Liver (tissue), 9 donors: ENCODE data around the gene CDH4. TPM values are rescaled to one million over a fixed set of nuclear protein-coding genes. Genes with fewer than 3 reads are reported as not detected.

Experiments
- DNase-seq: peaks from one replicate; pipeline ENCODE4 v3.0.0-alpha.2; 2017; ENCODE audit warnings: low spot score
- H3K27ac ChIP-seq, 2 donors: one replicate each; pipeline ENCODE4 v1.7.0; 2013; ENCODE audit warnings: inconsistent platforms in 2 of 2, low read length in 2 of 2, control low read depth in 1 of 2, low read depth in 1 of 2, mild to moderate bottlenecking in 1 of 2
- H3K27me3 ChIP-seq, 4 donors: one replicate each; pipeline versions ENCODE4 v1.6.1 to v1.7.0; 2013; ENCODE audit warnings: low read length in 3 of 4, inconsistent platforms in 1 of 4, mild to moderate bottlenecking in 1 of 4, moderate library complexity in 1 of 4; ENCODE audit not compliant: control insufficient read depth in 4 of 4, insufficient read depth in 4 of 4
- H3K36me3 ChIP-seq, 4 donors: one replicate each; pipeline versions ENCODE4 v1.6.1 to v1.7.0; 2013; ENCODE audit warnings: low read length in 3 of 4, mild to moderate bottlenecking in 3 of 4, low read depth in 1 of 4, moderate library complexity in 1 of 4; ENCODE audit not compliant: control insufficient read depth in 4 of 4, insufficient read depth in 3 of 4
- H3K4me1 ChIP-seq, 4 donors: one replicate each; pipeline versions ENCODE4 v1.6.1 to v1.7.0; 2013; ENCODE audit warnings: low read length in 3 of 4, mild to moderate bottlenecking in 3 of 4, moderate library complexity in 1 of 4; ENCODE audit not compliant: control insufficient read depth in 4 of 4, insufficient read depth in 4 of 4
- H3K4me3 ChIP-seq, 3 donors: one replicate each; pipeline versions ENCODE4 v1.6.1 to v1.7.0; 2013; ENCODE audit warnings: low read length in 3 of 3, control low read depth in 1 of 3, low read depth in 1 of 3, mild to moderate bottlenecking in 1 of 3
- H3K9ac ChIP-seq, 2 donors: one replicate each; pipeline ENCODE4 v1.7.0; 2013; ENCODE audit warnings: low read length in 2 of 2, mild to moderate bottlenecking in 2 of 2, moderate library complexity in 2 of 2, control low read depth in 1 of 2, low read depth in 1 of 2
- H3K9me3 ChIP-seq, 4 donors: one replicate each; pipeline versions ENCODE4 v1.6.1 to v1.7.0; 2013; ENCODE audit warnings: low read length in 3 of 4; ENCODE audit not compliant: control insufficient read depth in 4 of 4
- ATF3 ChIP-seq: IDR thresholded peaks from 2 replicates; pipeline ENCODE4 v1.6.1; 2016; ENCODE audit warnings: antibody characterized with exemption
- CTCF ChIP-seq: fragments of 150-350 bp; IDR thresholded peaks from 2 replicates; pipeline ENCODE4 v1.5.1; 2017; ENCODE audit warnings: improper control_type of control experiment, low read depth, low read length; ENCODE audit not compliant: missing input control
- EGR1 ChIP-seq, 2 donors: IDR thresholded peaks; 2 replicates each; pipeline ENCODE4 v1.6.1; 2016 to 2018; ENCODE audit warnings: antibody characterized with exemption in 2 of 2, low read depth in 2 of 2
- FOXA1 ChIP-seq: IDR thresholded peaks from 2 replicates; pipeline ENCODE4 v1.6.1; 2016; ENCODE audit warnings: antibody characterized with exemption
- FOXA2 ChIP-seq: IDR thresholded peaks from 2 replicates; pipeline ENCODE4 v1.6.1; 2016; ENCODE audit warnings: antibody characterized with exemption
- GABPA ChIP-seq, 2 donors: IDR thresholded peaks in 1 of 2; conservative IDR thresholded peaks in 1 of 2; 2 replicates each; pipeline ENCODE4 v1.6.1; 2016; ENCODE audit warnings: antibody characterized with exemption in 2 of 2, mild to moderate bottlenecking in 1 of 2, moderate library complexity in 1 of 2
- HNF4A ChIP-seq, 2 donors: conservative IDR thresholded peaks; 2 replicates each; pipeline ENCODE4 v1.6.1; 2016; ENCODE audit warnings: antibody characterized with exemption in 2 of 2, mild to moderate bottlenecking in 2 of 2
- HNF4G ChIP-seq: IDR thresholded peaks from 2 replicates; pipeline ENCODE4 v1.6.1; 2016; ENCODE audit warnings: antibody characterized with exemption
- JUND ChIP-seq, 2 donors: IDR thresholded peaks; 2 replicates each; pipeline ENCODE4 v1.6.1; 2016; ENCODE audit warnings: antibody characterized with exemption in 2 of 2
- MAX ChIP-seq: IDR thresholded peaks from 2 replicates; pipeline ENCODE4 v1.6.1; 2016; ENCODE audit warnings: antibody characterized with exemption
- NR2F2 ChIP-seq: IDR thresholded peaks from 2 replicates; pipeline ENCODE4 v1.6.1; 2016; ENCODE audit warnings: antibody characterized with exemption
- RAD21 ChIP-seq, 2 donors: IDR thresholded peaks; 2 replicates each; pipeline ENCODE4 v1.6.1; 2016; ENCODE audit warnings: antibody characterized with exemption in 2 of 2, mild to moderate bottlenecking in 2 of 2
- REST ChIP-seq: IDR thresholded peaks from 2 replicates; pipeline ENCODE4 v1.6.1; 2016; ENCODE audit warnings: antibody characterized with exemption, mild to moderate bottlenecking
- RXRA ChIP-seq, 2 donors: IDR thresholded peaks; 2 replicates each; pipeline ENCODE4 v1.6.1; 2017 to 2018; ENCODE audit warnings: antibody characterized with exemption in 2 of 2, mild to moderate bottlenecking in 1 of 2
- SP1 ChIP-seq: IDR thresholded peaks from 2 replicates; pipeline ENCODE4 v1.6.1; 2018; ENCODE audit warnings: antibody characterized with exemption, mild to moderate bottlenecking
- TAF1 ChIP-seq: conservative IDR thresholded peaks from 2 replicates; pipeline ENCODE4 v1.6.1; 2016; ENCODE audit warnings: antibody characterized with exemption, mild to moderate bottlenecking
- YY1 ChIP-seq: IDR thresholded peaks from 2 replicates; pipeline ENCODE4 v1.6.1; 2016; ENCODE audit warnings: antibody characterized with exemption, mild to moderate bottlenecking
- ZBTB33 ChIP-seq: IDR thresholded peaks from 2 replicates; pipeline ENCODE4 v1.6.1; 2016; ENCODE audit warnings: antibody characterized with exemption
- WGBS: extraction: QIAGEN DNeasy Blood & Tissue Kit; methylation state at CpG from one replicate; pipeline ENCODE4 v1.1.7; 2013; 5-methylcytosine and 5-hydroxymethylcytosine counted together
- polyA plus RNA-seq, 2 donors: library from polyadenylated mRNA; stranded (reverse) in 1 of 2; unstranded in 1 of 2; fragments of 200-250 nt in 1 of 2; fragments of >200 nt in 1 of 2; fragmentation: Nextera tagmentation in 1 of 2; extraction: Ambion mirVana in 1 of 2; gene quantifications; one replicate each; pipeline versions ENCODE4 v1.2.1 to v1.2.3, GENCODE V29; 2013 to 2015
- total RNA-seq, 2 donors: library from RNA; depleted of rRNA; stranded (reverse); fragments of >200 nt; gene quantifications; one replicate each; pipeline ENCODE4 v1.2.3, GENCODE V29; 2014
- donor health status: healthy.
- donor health status: healthy.
- donor health status: healthy.
- donor health status: healthy.
- donor health status: healthy.

Gene CDH4
- total and polyA plus RNA-seq, 4 donors, result 0.03 to 0.25 (median 0.19) TPM; not detected in 1

- H3K27me3 ChIP-seq, result peaks cover 0 to 4% (median 0%) of the 10 kb centered on the region in 4 donors
- WGBS, result 84% methylated on average over 25 of the region's 25 CpGs
- DNase-seq, result no peak
- H3K36me3 ChIP-seq, result no peaks in the 10 kb centered on the region
- no peak overlapping the region for H3K4me3 ChIP-seq
- H3K27ac ChIP-seq, result no peak overlapping the region
- H3K4me1 ChIP-seq, result no peaks in the 10 kb centered on the region
- no peaks in the 10 kb centered on the region for H3K9me3 ChIP-seq
- H3K9ac ChIP-seq, result no peak overlapping the region
- TF ChIP-seq EGR1 (IDR thresholded peaks at IDR 0.05; ENCODE audit: low read depth in 2 of 2) (no peak), JUND (IDR thresholded peaks at IDR 0.05) (no peak), ZBTB33 (no peak), HNF4G (no peak), NR2F2 (no peak), TAF1 (no peak), REST (no peak), FOXA2 (no peak), RXRA (IDR thresholded peaks at IDR 0.05) (no peak), RAD21 (IDR thresholded peaks at IDR 0.05) (no peak), ATF3 (no peak), SP1 (no peak), HNF4A (conservative IDR thresholded peaks at IDR 0.05) (no peak), MAX (no peak), YY1 (no peak), FOXA1 (no peak), GABPA (IDR thresholded peaks at IDR 0.05 in 1 of 2, conservative IDR thresholded peaks at IDR 0.05 in 1 of 2) (no peak), CTCF (no peak)
These were observed 557.1 kb downstream of the CDH4 start for GRCh38 chr20:61809006-61809770.
